SU-DHL-6 (cell line): ENCODE data around the gene NT5C2.
"Not testable (repeated sequence)": the region's sequence is repeated elsewhere in the genome, so short reads cannot be mapped to it uniquely, and the experiment has no call there.

Experiments used
- CTCF ChIP-seq: fragments of 200-600 bp; sonication (generic); IDR thresholded peaks from one replicate; pipeline ENCODE4 v1.5.1; 2017; ENCODE audit warnings: antibody characterized with exemption, mild to moderate bottlenecking, low read length, moderate library complexity; ENCODE audit not compliant: insufficient read depth, poor library complexity, severe bottlenecking
- EZH2phosphoT487 ChIP-seq: fragments of 200-600 bp; sonication (generic), shearing (Covaris generic); conservative IDR thresholded peaks from 2 replicates; pipeline ENCODE4 v1.6.1; 2018; ENCODE audit warnings: mild to moderate bottlenecking, antibody characterized with exemption, low read length, moderate library complexity, mixed read lengths

GRCh38 chr10:103207643-103208042, 14.6 kb upstream of the NT5C2 start:
- not testable (repeated sequence) for TF ChIP-seq CTCF, EZH2phosphoT487
